Brain microvascular endothelial cell (primary cell): ENCODE results near the gene ESPN.

Experiments used
- DNase-seq: peaks from one replicate; pipeline ENCODE4 v3.0.0-alpha.2; 2020
- H3K27ac ChIP-seq: fragments of 250-450 bp; sonication (Bioruptor Pico); 2 replicates; pipeline ENCODE4 v1.5.1; 2020; ENCODE audit warnings: mild to moderate bottlenecking, moderate library complexity
- H3K27me3 ChIP-seq: fragments of 250-450 bp; sonication (Bioruptor Pico); replicated peaks from 2 replicates; pipeline ENCODE4 v1.5.1; 2020; ENCODE audit warnings: mild to moderate bottlenecking
- H3K36me3 ChIP-seq: fragments of 250-450 bp; sonication (Bioruptor Pico); replicated peaks from 2 replicates; pipeline ENCODE4 v1.5.1; 2020; ENCODE audit warnings: mild to moderate bottlenecking
- H3K4me3 ChIP-seq: 2 replicates; pipeline ENCODE4 v1.5.1; 2011; ENCODE audit warnings: low read depth, mild to moderate bottlenecking, control low read depth, low read length, moderate library complexity
- in situ Hi-C: cut with HindIII; loops from 2 replicates; pipeline ENCODE4 v1.10.0; 2017; ENCODE audit warnings: low sequenced_read_pairs, low pct_ligation_motif_present
- TF ChIP-seq, protein P1 (sequence below): IDR thresholded peaks from 2 replicates; pipeline ENCODE4 v1.5.1; 2011; ENCODE audit warnings: low read depth, mild to moderate bottlenecking, moderate library complexity, low read length, control low read depth, inconsistent platforms; ENCODE audit errors: missing control alignments

Gene ESPN

DNA sequence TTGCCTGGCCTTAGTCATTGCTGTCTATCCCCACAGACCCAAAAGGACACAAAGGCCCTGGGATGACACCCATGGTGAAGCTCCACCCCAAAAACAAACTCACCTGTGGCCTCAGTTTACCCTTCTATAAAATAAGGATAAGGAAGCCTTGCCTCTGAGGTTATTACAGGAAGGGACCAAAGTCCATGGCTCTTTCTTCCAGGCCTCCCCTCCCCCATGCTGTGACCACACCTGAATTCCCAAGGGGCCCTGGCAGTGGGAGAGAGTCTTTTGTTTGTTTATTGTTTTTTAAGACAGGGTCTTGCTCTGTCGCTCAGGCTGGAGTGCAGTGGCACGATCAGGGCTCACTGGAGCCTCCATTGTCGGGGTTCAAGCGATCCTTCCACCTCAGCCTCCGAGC lies 51.9 kb downstream of the ESPN start:
- in situ Hi-C loops = no loop called here
- DNase-seq = no peak

DNA sequence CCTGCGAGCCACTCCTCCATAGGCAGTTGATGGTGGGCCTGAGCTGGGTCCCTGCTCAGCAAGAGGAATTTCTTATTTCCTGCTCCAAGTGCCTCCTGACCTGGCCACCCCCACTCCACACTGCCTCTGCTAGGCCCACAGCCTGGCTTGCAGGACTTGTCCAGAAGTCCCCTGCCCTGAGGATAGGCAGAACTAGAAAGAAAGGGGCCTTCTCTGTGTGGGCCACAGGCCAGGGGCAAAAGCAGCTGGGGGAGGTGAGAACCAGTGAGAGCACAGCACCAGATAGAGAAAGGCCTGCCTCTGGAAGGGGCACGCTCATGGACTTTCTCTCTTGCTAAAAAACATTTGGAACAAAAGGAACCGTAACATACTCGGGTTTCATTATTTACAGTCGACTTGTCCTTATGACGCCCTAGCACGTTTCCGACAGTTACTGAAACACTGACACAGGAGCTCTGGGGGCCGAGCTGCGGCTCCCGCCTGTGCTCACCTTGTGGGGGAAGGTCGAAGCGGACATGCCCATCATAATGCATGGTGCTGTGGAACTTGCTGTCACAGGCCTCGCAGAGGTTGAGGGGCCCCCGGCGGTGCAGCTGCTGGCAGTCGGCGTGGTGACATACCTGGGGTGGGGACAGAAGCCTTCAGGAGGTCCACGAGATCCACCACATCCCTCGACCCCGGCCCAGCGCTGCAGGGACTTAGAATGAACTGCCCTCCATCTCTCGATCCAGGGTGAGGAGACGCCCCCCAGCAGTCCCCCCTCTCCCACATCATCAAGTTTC lies 52.7 kb downstream of the ESPN start:
- Histone ChIP-seq H3K36me3 (peaks cover 8% of the 10 kb centered on the region), H3K27ac (no peak overlapping the region), H3K27me3 (no peaks in the 10 kb centered on the region), H3K4me3 (no peak overlapping the region)
- in situ Hi-C loops = no loop called here
- no peak for DNase-seq
- TF ChIP-seq, protein P1, sequence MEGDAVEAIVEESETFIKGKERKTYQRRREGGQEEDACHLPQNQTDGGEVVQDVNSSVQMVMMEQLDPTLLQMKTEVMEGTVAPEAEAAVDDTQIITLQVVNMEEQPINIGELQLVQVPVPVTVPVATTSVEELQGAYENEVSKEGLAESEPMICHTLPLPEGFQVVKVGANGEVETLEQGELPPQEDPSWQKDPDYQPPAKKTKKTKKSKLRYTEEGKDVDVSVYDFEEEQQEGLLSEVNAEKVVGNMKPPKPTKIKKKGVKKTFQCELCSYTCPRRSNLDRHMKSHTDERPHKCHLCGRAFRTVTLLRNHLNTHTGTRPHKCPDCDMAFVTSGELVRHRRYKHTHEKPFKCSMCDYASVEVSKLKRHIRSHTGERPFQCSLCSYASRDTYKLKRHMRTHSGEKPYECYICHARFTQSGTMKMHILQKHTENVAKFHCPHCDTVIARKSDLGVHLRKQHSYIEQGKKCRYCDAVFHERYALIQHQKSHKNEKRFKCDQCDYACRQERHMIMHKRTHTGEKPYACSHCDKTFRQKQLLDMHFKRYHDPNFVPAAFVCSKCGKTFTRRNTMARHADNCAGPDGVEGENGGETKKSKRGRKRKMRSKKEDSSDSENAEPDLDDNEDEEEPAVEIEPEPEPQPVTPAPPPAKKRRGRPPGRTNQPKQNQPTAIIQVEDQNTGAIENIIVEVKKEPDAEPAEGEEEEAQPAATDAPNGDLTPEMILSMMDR = no peak

More for the DNA sequence above, 51.9 kb downstream of the ESPN start:
- TF ChIP-seq, protein P1 = no peak
- Histone ChIP-seq H3K27me3 (no peaks in the 10 kb centered on the region), H3K36me3 (peaks cover 15% of the 10 kb centered on the region), H3K27ac (no peak overlapping the region), H3K4me3 (no peak overlapping the region)

DNA sequence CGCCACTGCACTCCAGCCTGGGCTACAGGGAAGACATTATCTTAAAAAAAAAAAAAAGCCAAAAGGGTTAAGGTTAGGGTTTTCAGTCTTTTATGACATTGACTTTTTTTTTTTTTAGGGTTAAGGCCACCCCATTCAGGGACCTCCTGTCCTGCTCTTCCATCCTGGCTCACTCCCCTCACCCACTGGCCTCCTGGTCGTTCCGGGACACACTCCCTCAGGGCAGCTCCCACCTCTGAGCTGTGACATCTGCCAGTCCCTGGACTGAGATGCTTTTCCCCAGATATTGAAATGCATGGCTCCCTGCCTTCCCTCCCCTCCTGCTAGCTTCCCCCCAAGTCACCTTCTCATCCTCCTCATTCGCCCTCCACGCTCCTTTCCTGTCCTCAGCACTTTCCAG lies 57.2 kb downstream of the ESPN start:
- in situ Hi-C loops = no loop called here
- Histone ChIP-seq H3K27me3 (no peaks in the 10 kb centered on the region), H3K36me3 (no peaks in the 10 kb centered on the region), H3K27ac (no peak overlapping the region), H3K4me3 (no peak overlapping the region)
- TF ChIP-seq, protein P1 = no peak
- DNase-seq = no peak

DNA sequence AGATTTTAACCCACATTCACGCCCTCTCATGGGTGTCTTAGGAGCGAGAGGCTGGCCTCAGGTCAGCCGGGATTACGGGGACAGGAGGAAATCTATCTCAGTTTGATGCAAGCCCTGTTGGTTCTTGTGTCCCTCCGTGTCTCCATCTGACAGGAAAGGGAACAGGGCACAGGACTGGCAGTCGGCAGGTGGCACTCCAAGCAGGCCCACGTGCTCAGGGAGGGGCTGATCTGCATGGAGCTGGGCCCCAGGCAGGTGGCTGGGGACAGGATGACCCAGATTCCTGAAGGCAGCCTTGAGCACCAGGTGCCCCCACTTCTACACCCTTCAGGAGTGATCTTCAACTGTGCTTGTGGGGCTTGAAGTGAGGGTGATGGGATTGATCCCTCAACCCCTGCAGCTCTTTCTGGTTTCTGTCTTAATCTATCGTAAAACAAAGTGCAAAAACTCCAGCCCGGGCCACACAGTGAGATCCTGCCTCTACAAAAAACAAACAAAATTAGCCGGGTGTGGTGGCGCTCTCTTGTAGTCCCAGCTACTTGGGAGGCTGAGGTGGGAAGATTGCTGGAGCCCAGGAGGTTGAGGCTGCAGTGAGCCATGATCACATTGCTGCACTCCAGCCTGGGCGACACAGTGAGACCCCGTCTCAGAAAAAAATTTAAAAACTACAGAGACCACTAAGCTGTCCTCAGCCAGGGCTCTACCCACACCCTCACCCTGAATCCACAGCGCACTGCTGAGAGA lies 58.6 kb downstream of the ESPN start:
- in situ Hi-C loops = no loop called here
- H3K4me3 ChIP-seq = no peak overlapping the region
- H3K27ac ChIP-seq = no peak overlapping the region
- no peaks in the 10 kb centered on the region for H3K36me3 ChIP-seq
- no peak for DNase-seq
- TF ChIP-seq, protein P1 = no peak
- H3K27me3 ChIP-seq = no peaks in the 10 kb centered on the region

DNA sequence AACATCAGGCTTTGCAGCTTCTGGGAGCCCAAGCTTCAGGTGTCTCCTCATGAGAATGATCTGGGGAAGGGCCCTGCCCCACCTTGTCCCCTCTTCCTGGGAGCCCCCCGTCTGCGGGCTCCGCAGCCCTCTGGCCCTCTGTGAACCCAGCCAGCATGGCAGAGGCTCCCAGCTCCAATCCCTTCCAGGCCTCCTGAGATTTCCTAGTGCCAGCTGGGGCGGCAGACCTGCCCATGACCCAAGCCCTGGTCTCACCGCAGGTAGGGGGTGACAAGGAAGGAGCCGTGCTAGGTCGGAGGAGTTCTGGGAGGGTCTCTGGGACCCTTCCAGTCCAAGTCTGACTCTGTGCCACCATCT lies 59.2 kb downstream of the ESPN start:
- H3K27ac ChIP-seq = no peak overlapping the region
- H3K27me3 ChIP-seq = no peaks in the 10 kb centered on the region
- in situ Hi-C loops = no loop called here
- no peaks in the 10 kb centered on the region for H3K36me3 ChIP-seq
- TF ChIP-seq, protein P1 = no peak
- DNase-seq = no peak
- no peak overlapping the region for H3K4me3 ChIP-seq

DNA sequence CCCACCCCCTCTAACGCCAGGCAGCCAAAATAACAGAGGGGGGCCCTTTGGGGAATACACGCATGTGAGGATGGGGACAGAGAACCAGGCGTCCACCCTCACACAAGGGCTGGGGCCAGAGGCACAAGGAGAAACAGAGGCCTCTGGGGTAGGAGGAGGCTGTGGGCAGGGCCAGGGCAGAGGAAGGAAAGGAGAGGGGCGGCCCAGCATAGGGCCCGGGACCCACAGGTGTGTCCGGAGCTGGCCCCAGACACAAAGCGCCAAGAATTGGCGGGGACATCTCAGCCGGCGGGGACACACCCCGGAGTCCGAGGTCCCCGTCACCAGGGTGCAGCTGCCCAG lies 60.2 kb downstream of the ESPN start:
- H3K4me3 ChIP-seq = peak overlapping the region; percentile 64
- TF ChIP-seq, protein P1 = no peak
- in situ Hi-C loops = no loop called here

More for the DNA sequence above, 60.2 kb downstream of the ESPN start:
- H3K36me3 ChIP-seq = no peaks in the 10 kb centered on the region
- no peak for DNase-seq
- H3K27me3 ChIP-seq = no peaks in the 10 kb centered on the region
- H3K27ac ChIP-seq = no peak overlapping the region
